CD14-positive monocyte (primary cell): Measurements from ENCODE around the gene DPP10. TPM values are rescaled to one million over a fixed set of nuclear protein-coding genes. Genes with fewer than 3 reads are reported as not detected.

Experiments used
- DNase-seq, 3 donors: peaks; one replicate each; pipeline ENCODE4 v3.0.0-alpha.2; 2011 to 2022
- H2AFZ ChIP-seq: 2 replicates; pipeline ENCODE4 v1.6.0; 2012; ENCODE audit warnings: mild to moderate bottlenecking, low read depth, low read length, inconsistent platforms; ENCODE audit not compliant: insufficient read depth, poor library complexity, severe bottlenecking
- H3K27ac ChIP-seq, 2 donors: 1 replicate in 1 of 2; 2 replicates in 1 of 2; pipeline ENCODE4 v1.5.1; 2012 to 2013; ENCODE audit warnings: low read length in 2 of 2, control low read depth in 1 of 2, inconsistent platforms in 1 of 2, low read depth in 1 of 2, mild to moderate bottlenecking in 1 of 2
- H3K27me3 ChIP-seq, 2 donors: one replicate each; pipeline versions ENCODE4 v1.6.0 to v1.6.1; 2011 to 2013; ENCODE audit warnings: low read length in 2 of 2; ENCODE audit not compliant: control insufficient read depth in 2 of 2, insufficient read depth in 2 of 2
- H3K36me3 ChIP-seq, 2 donors: replicated peaks in 1 of 2; 1 replicate in 1 of 2; 2 replicates in 1 of 2; pipeline versions ENCODE4 v1.5.1 to v1.6.1; 2012 to 2013; ENCODE audit warnings: low read length in 2 of 2, control low read depth in 1 of 2, inconsistent platforms in 1 of 2, mild to moderate bottlenecking in 1 of 2; ENCODE audit not compliant: insufficient read depth in 2 of 2, control insufficient read depth in 1 of 2
- H3K4me1 ChIP-seq, 2 donors: 1 replicate in 1 of 2; 2 replicates in 1 of 2; pipeline versions ENCODE4 v1.5.1 to v1.6.1; 2012 to 2013; ENCODE audit warnings: low read length in 2 of 2, control low read depth in 1 of 2, inconsistent platforms in 1 of 2, mild to moderate bottlenecking in 1 of 2, moderate library complexity in 1 of 2; ENCODE audit not compliant: insufficient read depth in 2 of 2, control insufficient read depth in 1 of 2
- H3K4me2 ChIP-seq: replicated peaks from 2 replicates; pipeline ENCODE3; 2012; ENCODE audit warnings: low read length, moderate library complexity, mild to moderate bottlenecking; ENCODE audit not compliant: poor library complexity, severe bottlenecking; ENCODE audit errors: extremely low read depth
- H3K4me3 ChIP-seq, 3 experiments: fragments of 200-600 bp in 1 of 3; sonication (generic) in 1 of 3; replicated peaks in 1 of 3; 1 replicate in 2 of 3; 2 replicates in 1 of 3; pipeline ENCODE4 v1.5.1; 2011 to 2013; ENCODE audit warnings: low read length in 3 of 3, mild to moderate bottlenecking in 3 of 3, control low read depth in 2 of 3, low read depth in 2 of 3, inconsistent platforms in 1 of 3, moderate library complexity in 1 of 3
- H3K79me2 ChIP-seq: 2 replicates; pipeline ENCODE4 v1.6.0; 2012; ENCODE audit warnings: mild to moderate bottlenecking, control low read depth, inconsistent platforms, low read length, moderate library complexity; ENCODE audit not compliant: insufficient read depth
- H3K9ac ChIP-seq: 2 replicates; pipeline ENCODE4 v1.6.0; 2017; ENCODE audit warnings: low read length, mild to moderate bottlenecking; ENCODE audit not compliant: insufficient read depth, poor library complexity, severe bottlenecking
- H3K9me3 ChIP-seq, 2 donors: replicated peaks in 1 of 2; 1 replicate in 1 of 2; 2 replicates in 1 of 2; pipeline versions ENCODE4 v1.5.1 to v1.6.1; 2012 to 2013; ENCODE audit warnings: low read length in 2 of 2, control low read depth in 1 of 2; ENCODE audit not compliant: control insufficient read depth in 1 of 2, insufficient read depth in 1 of 2
- H4K20me1 ChIP-seq: 2 replicates; pipeline ENCODE4 v1.6.0; 2012; ENCODE audit warnings: mild to moderate bottlenecking, low read length, control low read depth, moderate library complexity; ENCODE audit not compliant: insufficient read depth
- H3K27ac Mint-ChIP-seq, 7 donors: one replicate each; pipeline ENCODE4 v1.8.0; 2020; ENCODE audit warnings: mild to moderate bottlenecking in 7 of 7, mixed read lengths in 7 of 7, moderate library complexity in 6 of 7, inconsistent platforms in 2 of 7
- H3K27me3 Mint-ChIP-seq, 3 donors: one replicate each; pipeline ENCODE4 v1.8.0; 2021 to 2022; ENCODE audit warnings: low read depth in 3 of 3, mild to moderate bottlenecking in 3 of 3, mixed read lengths in 3 of 3, moderate library complexity in 3 of 3, inconsistent platforms in 1 of 3
- H3K36me3 Mint-ChIP-seq, 2 donors: one replicate each; pipeline ENCODE4 v1.8.0; 2020; ENCODE audit warnings: mixed read lengths in 2 of 2, inconsistent platforms in 1 of 2, mild to moderate bottlenecking in 1 of 2
- H3K4me1 Mint-ChIP-seq: one replicate; pipeline ENCODE4 v1.8.0; 2020; ENCODE audit warnings: mild to moderate bottlenecking, mixed read lengths
- H3K4me3 Mint-ChIP-seq, 2 donors: one replicate each; pipeline ENCODE4 v1.8.0; 2020; ENCODE audit warnings: mild to moderate bottlenecking in 2 of 2, mixed read lengths in 2 of 2, moderate library complexity in 1 of 2
- H3K9me3 Mint-ChIP-seq, 7 donors: one replicate each; pipeline ENCODE4 v1.8.0; 2020 to 2022; ENCODE audit warnings: mixed read lengths in 7 of 7, mild to moderate bottlenecking in 6 of 7, moderate library complexity in 6 of 7, inconsistent platforms in 2 of 7
- CTCF ChIP-seq: fragments of 200-600 bp; IDR thresholded peaks from one replicate; pipeline ENCODE4 v1.8.0; 2022; ENCODE audit warnings: antibody characterized with exemption, mild to moderate bottlenecking
- WGBS: methylation state at CpG from one replicate; pipeline ENCODE4 v1.1.5; 2013; ENCODE audit warnings: missing lambda C conversion rate; ENCODE audit not compliant: insufficient coverage; 5-methylcytosine and 5-hydroxymethylcytosine counted together
- intact Hi-C, 2 donors: fragments of 100-400 bp; cut with micrococcal nuclease; formaldehyde crosslinking; loops; one replicate each; pipeline versions ENCODE4 v1.15.0 to v1.15.1; 2023
- polyA plus RNA-seq, 3 donors: library from polyadenylated mRNA; depleted of rRNA in 1 of 3; unstranded in 2 of 3; stranded (reverse) in 1 of 3; fragments of 300-500 nt in 2 of 3; fragments of >200 nt in 1 of 3; fragmentation: Illumina TruSeq in 2 of 3; gene quantifications; 1 replicate in 2 of 3; 2 replicates in 1 of 3; pipeline ENCODE4 v1.2.3, GENCODE V29; 2012 to 2021

Gene DPP10
- polyA plus RNA-seq, 3 donors: not detected

- H3K4me3 ChIP-seq: no peak overlapping the region
- Mint-ChIP-seq H3K36me3 (no peaks in the 10 kb centered on the region), H3K4me3 (no peak overlapping the region), H3K27me3 (peaks cover 0 to 2% (median 0%) of the 10 kb centered on the region in 3 donors), H3K9me3 (peaks cover 0 to 4% (median 2%) of the 10 kb centered on the region in 7 donors), H3K4me1 (no peaks in the 10 kb centered on the region), H3K27ac (no peak overlapping the region)
- H3K36me3 ChIP-seq: no peaks in the 10 kb centered on the region
- intact Hi-C loops: no loop called here
- H3K4me2 ChIP-seq: no peak overlapping the region
- no peak for TF ChIP-seq CTCF
- no peak overlapping the region for H3K9ac ChIP-seq
- H4K20me1 ChIP-seq: no peaks in the 10 kb centered on the region
- H3K27me3 ChIP-seq: no peaks in the 10 kb centered on the region
- no peaks in the 10 kb centered on the region for H3K4me1 ChIP-seq
- no peaks in the 10 kb centered on the region for H3K9me3 ChIP-seq
- no peaks in the 10 kb centered on the region for H3K79me2 ChIP-seq
- no peak overlapping the region for H3K27ac ChIP-seq
- no peak for DNase-seq
- H2AFZ ChIP-seq: no peak overlapping the region
These were observed 245.8 kb downstream of the DPP10 start for GRCh38 chr2:114688241-114688640.

- H3K4me3 Mint-ChIP-seq: no peak overlapping the region
- no peaks in the 10 kb centered on the region for H3K9me3 ChIP-seq
- H3K27ac ChIP-seq: no peak overlapping the region
- H3K27ac Mint-ChIP-seq: no peak overlapping the region
- H3K4me1 Mint-ChIP-seq: no peaks in the 10 kb centered on the region
- H2AFZ ChIP-seq: no peak overlapping the region
- H3K36me3 ChIP-seq: no peaks in the 10 kb centered on the region
- no peaks in the 10 kb centered on the region for H3K27me3 Mint-ChIP-seq
- H3K4me2 ChIP-seq: no peak overlapping the region
- intact Hi-C loops: no loop called here
- H3K9me3 Mint-ChIP-seq: peaks cover 0 to 5% (median 0%) of the 10 kb centered on the region in 7 donors
- H4K20me1 ChIP-seq: no peaks in the 10 kb centered on the region
- no peaks in the 10 kb centered on the region for H3K36me3 Mint-ChIP-seq
- H3K27me3 ChIP-seq: no peaks in the 10 kb centered on the region
- TF ChIP-seq CTCF: no peak
- H3K79me2 ChIP-seq: no peaks in the 10 kb centered on the region
- H3K4me1 ChIP-seq: no peaks in the 10 kb centered on the region
- WGBS: 100% methylated on average over 1 of the region's 1 CpG
- no peak overlapping the region for H3K9ac ChIP-seq
- H3K4me3 ChIP-seq: no peak overlapping the region
- DNase-seq: no peak
These were observed 256.1 kb downstream of the DPP10 start for GRCh38 chr2:114698520-114698919.
